Psoas muscle (tissue), 8 donors: ENCODE results near the gene KLC3. TPM values are rescaled to one million over a fixed set of nuclear protein-coding genes. Genes with fewer than 3 reads are reported as not detected.
"Not testable (repeated sequence)": the region's sequence is repeated elsewhere in the genome, so short reads cannot be mapped to it uniquely, and the experiment has no call there.

Source experiments
- ATAC-seq, 4 donors: fragments of 200-7000 bp; cut with Tn5 transposase; one replicate each; pipeline ENCODE4 v1.9.1; 2020; ENCODE audit warnings: moderate library complexity in 3 of 4, mild to moderate bottlenecking in 2 of 4
- DNase-seq, 2 donors: peaks; one replicate each; pipeline ENCODE4 v3.0.0-alpha.2; 2020
- H3K27ac ChIP-seq: fragments of 200-600 bp; one replicate; pipeline ENCODE4 v1.8.0; 2022
- H3K27me3 ChIP-seq, 3 donors: fragments of 200-600 bp in 1 of 3; one replicate each; pipeline versions ENCODE4 v1.6.1 to v1.8.0; 2013 to 2022; ENCODE audit warnings: low read length in 2 of 3, mild to moderate bottlenecking in 2 of 3, moderate library complexity in 1 of 3; ENCODE audit not compliant: insufficient read depth in 3 of 3
- H3K36me3 ChIP-seq, 2 donors: fragments of 200-600 bp in 1 of 2; one replicate each; pipeline versions ENCODE4 v1.6.1 to v1.8.0; 2013 to 2022; ENCODE audit warnings: low read depth in 1 of 2, mild to moderate bottlenecking in 1 of 2, moderate library complexity in 1 of 2; ENCODE audit not compliant: insufficient read depth in 1 of 2
- H3K4me1 ChIP-seq: fragments of 200-600 bp; one replicate; pipeline ENCODE4 v1.8.0; 2022
- H3K4me3 ChIP-seq: fragments of 200-600 bp; one replicate; pipeline ENCODE4 v1.8.0; 2022; ENCODE audit warnings: mild to moderate bottlenecking
- H3K9me3 ChIP-seq: fragments of 200-600 bp; one replicate; pipeline ENCODE4 v1.8.0; 2022
- WGBS, 3 donors: extraction: QIAGEN DNeasy Blood & Tissue Kit; methylation state at CpG; one replicate each; pipeline versions ENCODE4 v1.1.6 to v1.1.7; 2013; 5-methylcytosine and 5-hydroxymethylcytosine counted together
- intact Hi-C, 2 donors: fragments of 100-400 bp; cut with DNase I; formaldehyde crosslinking; loops; one replicate each; pipeline versions ENCODE4 v1.11.0 to v1.14.2; 2022
- polyA plus RNA-seq, 3 donors: library from polyadenylated mRNA; stranded (reverse); fragments of 200-250 nt; gene quantifications; one replicate each; pipeline ENCODE4 v1.2.3, GENCODE V29; 2013
- total RNA-seq, 4 donors: library from RNA; stranded (reverse); fragmentation: NEBNext Ultra II Directional in 2 of 4; extraction: Animal tissue kit (Norgen Biotek cat#: 25700) in 2 of 4; gene quantifications; one replicate each; pipeline versions ENCODE4 v1.2.1 to v1.2.4, GENCODE V29; 2021 to 2023
- TF ChIP-seq, protein P1 (sequence below): fragments of 200-600 bp; IDR thresholded peaks from one replicate; pipeline ENCODE4 v1.8.0; 2022; ENCODE audit warnings: antibody characterized with exemption
- donor health status: healthy with polysubstance abuse.
- donor health status: DM: no; HTN: no; CAD: no; lungs with moderate emphysema.
- donor health status: Bipolar disorder and iron deficiency.
- donor health status: healthy.
- donor health status: DM: yes; HTN: yes; CAD: no.
- donor health status: DM: no; HTN: no; CAD: no.
- donor health status: DM: no; HTN: no; CAD: no.
- donor health status: DM: yes; HTN: yes; CAD: no.

KLC3 gene
- total and polyA plus RNA-seq, 7 donors = 0.03 to 0.27 (median 0.08) TPM; not detected in 3

DNA sequence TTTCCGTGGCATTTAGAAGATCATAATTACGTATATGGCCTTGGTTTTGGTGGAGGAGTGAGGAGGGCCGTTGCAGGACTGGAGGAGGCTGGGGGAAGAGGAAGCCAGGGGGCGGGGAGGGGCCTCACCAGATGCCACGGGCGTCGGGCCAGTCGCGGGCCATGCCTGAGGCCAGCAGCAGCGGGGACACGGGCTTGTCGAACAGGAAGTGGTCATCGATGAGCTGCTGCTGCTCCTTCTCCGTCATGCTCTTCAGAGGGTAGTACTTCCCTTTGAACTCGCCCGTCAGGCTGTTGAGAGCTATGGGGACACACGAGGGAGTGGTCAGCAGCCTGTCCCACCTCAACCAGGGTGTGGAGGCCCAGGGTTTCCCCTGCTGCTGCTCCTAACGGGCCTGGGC lies 28.9 kb upstream of the KLC3 start:
- peak overlapping the region; percentile 86 for H3K27ac ChIP-seq
- H3K4me3 ChIP-seq = no peak overlapping the region
- TF ChIP-seq, protein P1, sequence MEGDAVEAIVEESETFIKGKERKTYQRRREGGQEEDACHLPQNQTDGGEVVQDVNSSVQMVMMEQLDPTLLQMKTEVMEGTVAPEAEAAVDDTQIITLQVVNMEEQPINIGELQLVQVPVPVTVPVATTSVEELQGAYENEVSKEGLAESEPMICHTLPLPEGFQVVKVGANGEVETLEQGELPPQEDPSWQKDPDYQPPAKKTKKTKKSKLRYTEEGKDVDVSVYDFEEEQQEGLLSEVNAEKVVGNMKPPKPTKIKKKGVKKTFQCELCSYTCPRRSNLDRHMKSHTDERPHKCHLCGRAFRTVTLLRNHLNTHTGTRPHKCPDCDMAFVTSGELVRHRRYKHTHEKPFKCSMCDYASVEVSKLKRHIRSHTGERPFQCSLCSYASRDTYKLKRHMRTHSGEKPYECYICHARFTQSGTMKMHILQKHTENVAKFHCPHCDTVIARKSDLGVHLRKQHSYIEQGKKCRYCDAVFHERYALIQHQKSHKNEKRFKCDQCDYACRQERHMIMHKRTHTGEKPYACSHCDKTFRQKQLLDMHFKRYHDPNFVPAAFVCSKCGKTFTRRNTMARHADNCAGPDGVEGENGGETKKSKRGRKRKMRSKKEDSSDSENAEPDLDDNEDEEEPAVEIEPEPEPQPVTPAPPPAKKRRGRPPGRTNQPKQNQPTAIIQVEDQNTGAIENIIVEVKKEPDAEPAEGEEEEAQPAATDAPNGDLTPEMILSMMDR = no peak
- intact Hi-C loops = no loop called here
- 7 to 11% (median 8%) methylated on average over 16 to 18 of the region's 18 CpGs for WGBS, 3 donors
- ATAC-seq (peak; percentile 16 to 60 (median 48)), DNase-seq (peak; percentile 37 to 74)
- peaks cover 0 to 81% of the 10 kb centered on the region in 2 donors for H3K36me3 ChIP-seq
- no peaks in the 10 kb centered on the region for H3K9me3 ChIP-seq
- H3K4me1 ChIP-seq = peaks cover 59% of the 10 kb centered on the region
- no peaks in the 10 kb centered on the region for H3K27me3 ChIP-seq

DNA sequence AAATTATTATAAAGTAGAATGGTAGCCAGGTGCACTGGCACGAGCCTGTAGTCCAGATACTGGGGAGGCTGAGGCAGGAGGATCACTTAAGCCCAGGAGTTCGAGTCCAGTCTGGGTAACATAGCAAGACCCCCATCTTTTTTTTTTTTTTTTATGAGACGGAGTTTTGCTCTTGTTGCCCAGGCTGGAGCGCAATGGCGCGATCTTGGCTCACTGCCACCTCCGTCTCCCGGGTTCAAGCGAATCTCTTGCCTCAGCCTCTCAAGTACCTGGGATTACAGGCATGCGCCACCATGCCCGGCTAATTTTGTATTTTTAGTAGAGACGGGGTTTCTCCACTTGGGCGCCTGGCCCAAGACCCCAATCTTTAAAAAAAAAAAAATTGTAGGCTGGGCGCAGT lies 28.3 kb upstream of the KLC3 start:
- H3K4me1 ChIP-seq = peaks cover 55% of the 10 kb centered on the region
- DNase-seq, H3K9me3 ChIP-seq, intact Hi-C loops, H3K4me3 ChIP-seq, H3K27me3 ChIP-seq, ATAC-seq: not testable (repeated sequence)
- WGBS, 3 donors = 58 to 67% (median 62%) methylated on average over 14 of the region's 14 CpGs
- peaks cover 0 to 81% of the 10 kb centered on the region in 2 donors for H3K36me3 ChIP-seq
- peak overlapping the region; percentile 86 for H3K27ac ChIP-seq

DNA sequence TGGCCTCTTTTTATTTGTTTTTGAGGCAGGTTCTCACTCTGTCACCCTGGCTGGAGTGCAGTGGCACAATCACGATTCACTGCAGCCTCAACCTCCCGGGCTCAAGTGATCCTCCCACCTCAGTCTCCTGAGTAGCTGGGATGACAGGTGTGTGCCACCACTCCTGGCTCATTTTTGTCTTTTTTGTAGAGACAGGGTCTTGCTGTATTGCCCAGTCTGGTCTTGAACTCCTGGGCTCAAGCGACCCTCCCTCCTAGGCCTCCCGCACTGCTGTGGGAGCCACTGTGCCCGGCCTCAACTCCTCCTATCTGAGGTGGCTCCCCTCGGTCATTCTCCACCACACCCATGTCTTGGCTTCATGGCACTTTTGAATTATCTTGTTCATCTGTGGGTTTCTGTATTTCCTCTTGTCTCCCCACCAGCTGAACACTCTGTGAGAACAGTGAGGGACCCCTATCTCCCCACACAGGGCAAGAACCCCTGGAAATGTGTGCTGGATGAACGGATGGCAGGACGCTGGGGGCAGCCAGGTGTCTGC lies 25.8 kb upstream of the KLC3 start:
- intact Hi-C loops = no loop called here
- Histone ChIP-seq H3K4me1 (peaks cover 52% of the 10 kb centered on the region), H3K27ac (peak overlapping the region; percentile 86), H3K27me3 (no peaks in the 10 kb centered on the region), H3K9me3 (no peaks in the 10 kb centered on the region), H3K4me3 (no peak overlapping the region), H3K36me3 (peaks cover 0 to 80% of the 10 kb centered on the region in 2 donors)
- TF ChIP-seq, protein P1 = no peak
- WGBS, 3 donors = 49 to 67% (median 52%) methylated on average over 8 of the region's 8 CpGs
- ATAC-seq = no peak
- no peak for DNase-seq

DNA sequence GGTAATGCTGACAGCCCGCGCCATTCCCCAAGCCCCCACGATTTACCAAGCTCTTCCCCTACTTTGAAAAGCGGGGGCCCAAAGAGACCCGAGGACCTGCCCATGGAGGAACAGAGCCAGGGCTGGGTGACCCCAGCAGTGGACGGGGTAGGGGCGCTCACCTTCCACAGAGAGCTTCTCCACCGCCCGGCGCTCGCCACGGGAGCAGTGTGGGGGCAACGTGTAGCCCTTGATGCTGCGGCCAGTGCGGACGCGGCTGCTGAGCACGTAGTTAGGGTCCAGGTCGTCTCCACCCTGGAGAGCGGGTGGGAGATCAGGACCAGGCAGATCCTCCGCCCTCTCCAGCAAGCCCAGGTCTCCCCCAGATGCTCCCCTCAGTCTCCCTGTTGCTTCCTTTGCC lies 25.2 kb upstream of the KLC3 start:
- no peak overlapping the region for H3K4me3 ChIP-seq
- H3K9me3 ChIP-seq = no peaks in the 10 kb centered on the region
- H3K4me1 ChIP-seq = peaks cover 57% of the 10 kb centered on the region
- peak overlapping the region; percentile 86 for H3K27ac ChIP-seq
- 41 to 59% (median 41%) methylated on average over 15 to 21 of the region's 21 CpGs for WGBS, 3 donors
- H3K27me3 ChIP-seq = no peaks in the 10 kb centered on the region
- intact Hi-C loops = no loop called here
- ATAC-seq (no peak), DNase-seq (no peak)
- H3K36me3 ChIP-seq = peaks cover 0 to 80% of the 10 kb centered on the region in 2 donors
- TF ChIP-seq, protein P1 = no peak

DNA sequence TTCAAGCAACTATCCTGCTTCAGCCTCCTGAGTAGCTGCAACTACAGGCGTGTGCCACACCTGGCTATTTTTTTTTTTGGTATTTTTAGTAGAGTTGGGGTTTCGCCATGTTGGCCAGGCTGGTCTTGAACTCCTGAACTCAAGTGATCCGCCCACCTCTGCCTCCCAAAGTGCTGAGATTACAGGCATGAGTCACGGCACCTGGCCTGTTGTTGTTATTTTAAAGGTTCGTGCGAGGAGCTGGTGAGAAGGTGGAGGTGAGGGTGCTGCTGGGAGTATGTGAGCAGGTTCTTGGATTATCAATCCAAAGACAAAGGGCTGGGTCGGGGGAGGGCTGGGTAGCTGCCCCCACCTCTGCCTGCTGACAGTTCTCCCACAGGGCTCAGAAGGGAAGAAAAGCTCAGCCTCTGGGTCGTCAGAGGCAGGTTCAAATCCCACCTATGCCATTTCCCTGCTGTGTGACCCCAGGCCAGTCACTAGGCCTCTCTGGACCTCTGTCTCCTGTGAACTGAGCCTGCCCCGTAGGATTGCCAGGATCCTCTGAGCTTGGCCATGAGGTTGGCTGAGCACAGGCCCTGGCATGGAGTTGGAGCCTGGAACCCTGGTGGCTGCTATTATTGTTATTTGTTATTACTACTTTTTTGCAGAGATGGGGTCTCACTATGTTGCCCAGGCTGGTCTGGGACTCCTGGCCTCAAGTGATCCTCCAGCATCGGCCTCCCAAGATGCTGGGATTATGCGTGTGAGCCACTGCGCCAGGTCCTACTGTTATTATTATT lies 19.4 kb upstream of the KLC3 start:
- ATAC-seq (no peak), DNase-seq (no peak)
- peaks cover 0 to 30% of the 10 kb centered on the region in 2 donors for H3K36me3 ChIP-seq
- TF ChIP-seq, protein P1 = no peak
- no peaks in the 10 kb centered on the region for H3K9me3 ChIP-seq
- peak overlapping the region; percentile 97 for H3K27ac ChIP-seq
- H3K4me1 ChIP-seq = peaks cover 21% of the 10 kb centered on the region
- intact Hi-C loops = loop anchor here in 1 of 2 donors (10.0 kb wide), 1 partner anchor 174 kb away; the partner anchor contains the start of genes PPM1N and RTN2
- WGBS, 3 donors = 26 to 46% (median 34%) methylated on average over 12 of the region's 12 CpGs
- peak overlapping the region; percentile 66 for H3K4me3 ChIP-seq
- H3K27me3 ChIP-seq = no peaks in the 10 kb centered on the region
